ENCODE results near the gene RAVER1. TPM values are rescaled to one million over a fixed set of nuclear protein-coding genes. Genes with fewer than 3 reads are reported as not detected.
A peak's percentile ranks its signal among the peaks of the same experiment; 100 is the strongest.

RAVER1 gene
- total RNA-seq, 5 donors from 2014 or later (not counting 1 experiment from before 2014, with no cell fraction given), result 31.5 to 68.2 (median 61.2) TPM

DNA sequence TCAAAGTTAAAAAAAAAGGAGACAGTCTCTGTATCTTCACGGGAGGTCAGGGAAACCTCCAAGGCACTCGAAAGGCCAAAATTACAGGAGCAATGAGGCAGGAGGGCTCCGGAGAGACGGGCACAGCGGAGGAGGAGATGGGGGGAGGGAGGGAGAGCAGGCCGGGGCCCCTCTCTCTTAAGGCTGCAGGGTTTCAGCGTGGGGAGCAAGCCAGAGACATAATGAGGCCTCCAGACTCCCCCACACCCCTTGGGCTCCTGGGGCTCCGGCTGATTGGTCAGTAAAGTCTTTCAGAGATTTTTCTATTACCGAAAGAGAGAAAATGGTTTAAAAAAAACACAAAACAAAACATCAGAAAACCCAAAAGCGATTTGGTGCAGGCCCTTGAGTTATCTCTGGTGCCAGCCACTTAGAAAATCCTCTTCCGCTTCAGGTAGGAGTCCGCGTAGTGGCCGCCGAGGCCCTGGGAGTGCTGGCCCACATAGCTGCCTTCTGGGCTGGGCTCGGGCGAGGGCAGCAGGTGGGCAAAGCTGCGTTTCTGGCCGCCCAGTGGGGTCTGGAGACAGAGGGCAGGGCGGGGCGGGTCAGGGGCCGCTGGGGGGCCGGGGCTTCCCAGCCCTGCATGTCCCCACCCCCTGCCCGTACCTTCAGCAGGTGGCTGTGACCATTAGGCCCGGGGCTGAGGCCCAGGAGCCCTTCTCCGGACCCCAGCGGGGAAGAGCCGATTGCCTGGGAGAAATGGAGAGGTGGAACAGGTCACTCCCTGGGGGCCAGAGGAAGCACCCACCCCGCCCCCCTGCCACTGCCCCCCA lies 16.1 kb downstream of the RAVER1 start:
- DNase-seq, result no peak
- no peak overlapping the region for H3K27ac ChIP-seq (ENCODE audit: low read length)
- no peak for ATAC-seq (replicated peaks in 1 of 4)
- no peaks in the 10 kb centered on the region for H3K27me3 Mint-ChIP-seq
- H3K4me3 Mint-ChIP-seq, result peak overlapping the region in 2 of 3 donors; percentile 18 to 39
- H3K9me3 ChIP-seq, result no peaks in the 10 kb centered on the region
- peaks cover 5 to 16% of the 10 kb centered on the region in 2 experiments for H3K4me1 ChIP-seq (ENCODE audit: control insufficient read depth in 1 of 2, extremely low read depth in 1 of 2, insufficient read depth in 2 of 2, low read length in 2 of 2)
- H3K36me3 ChIP-seq (ENCODE audit: control insufficient read depth in 2 of 2, extremely low read depth in 1 of 2, insufficient read depth in 1 of 2, low read length in 1 of 2), result peaks cover 21 to 45% of the 10 kb centered on the region in 2 donors
- no peaks in the 10 kb centered on the region for H3K9me3 Mint-ChIP-seq
- H3K4me3 ChIP-seq (ENCODE audit: control insufficient read depth in 1 of 2, extremely low read depth in 1 of 2, low read length in 1 of 2), result no peak overlapping the region
- WGBS (ENCODE audit: insufficient coverage), result 93% methylated on average over 15 of the region's 29 CpGs
- POLR2A ChIA-PET, result interaction anchor here in 1 of 2 donors (0.6 kb wide), 1 partner anchor 150 kb away, joined by 3 read pairs; no protein-coding TSS in a partner anchor
- H3K27me3 ChIP-seq (replicated peaks in 1 of 2; ENCODE audit: control insufficient read depth in 2 of 2, extremely low read depth in 1 of 2, insufficient read depth in 2 of 2, low read length in 1 of 2), result no peaks in the 10 kb centered on the region
- peaks cover 14 to 22% (median 17%) of the 10 kb centered on the region in 3 donors for H3K4me1 Mint-ChIP-seq
- CTCF ChIA-PET, result no interaction called here
- H3K36me3 Mint-ChIP-seq, result peaks cover 19% of the 10 kb centered on the region
- H3K27ac Mint-ChIP-seq, result no peak overlapping the region

DNA sequence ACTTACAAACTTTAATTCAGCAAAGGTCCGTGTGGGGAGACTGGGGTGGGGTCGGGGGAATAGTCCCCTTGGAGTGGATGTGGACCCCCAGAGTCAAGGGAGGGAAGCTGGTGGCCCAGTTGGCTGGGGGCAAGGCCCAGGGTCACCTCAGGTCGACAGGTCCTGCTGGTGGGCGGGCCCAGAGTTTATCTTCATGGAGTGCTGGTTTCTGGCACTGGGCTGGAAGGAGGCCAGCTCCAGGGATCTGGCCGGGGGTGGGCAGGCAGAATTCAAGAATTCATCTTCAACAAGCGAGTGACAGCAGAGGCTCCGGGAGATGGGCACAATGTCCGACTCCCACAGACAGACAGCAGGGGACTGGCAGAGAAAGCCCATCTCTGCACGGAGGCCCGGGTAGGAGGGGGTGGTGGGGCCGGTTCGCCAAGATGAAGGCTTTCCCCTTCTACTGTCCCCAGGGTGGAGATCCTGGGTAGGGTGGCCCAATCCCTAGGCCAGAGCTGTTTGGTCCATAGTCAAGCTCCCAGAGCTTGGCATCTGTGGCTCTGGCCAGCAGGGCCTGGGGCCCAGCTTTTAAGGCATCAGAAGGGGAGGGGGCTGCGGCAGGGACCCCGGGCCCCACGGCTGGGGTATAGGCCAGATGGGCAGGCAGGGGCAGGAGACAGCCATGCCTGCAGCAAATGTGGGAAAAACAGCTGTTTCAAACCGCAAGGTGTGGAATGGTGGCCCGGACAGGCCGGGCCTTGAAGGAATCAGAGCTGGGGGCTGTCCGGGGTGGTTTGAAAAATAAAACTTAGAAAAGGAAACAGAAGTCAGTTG lies 16.9 kb downstream of the RAVER1 start:
- H3K4me3 ChIP-seq (ENCODE audit: control insufficient read depth in 1 of 2, extremely low read depth in 1 of 2, low read length in 1 of 2), result no peak overlapping the region
- ATAC-seq (replicated peaks in 1 of 4), result peak in 2 of 4 experiments; percentile 1 to 2
- peaks cover 17 to 37% of the 10 kb centered on the region in 2 donors for H3K36me3 ChIP-seq (ENCODE audit: control insufficient read depth in 2 of 2, extremely low read depth in 1 of 2, insufficient read depth in 1 of 2, low read length in 1 of 2)
- Mint-ChIP-seq H3K4me3 (peak overlapping the region; percentile 84 to 91 (median 88)), H3K27me3 (no peaks in the 10 kb centered on the region), H3K27ac (peak overlapping the region; percentile 78 to 83), H3K4me1 (peaks cover 14 to 22% (median 17%) of the 10 kb centered on the region in 3 donors), H3K9me3 (no peaks in the 10 kb centered on the region), H3K36me3 (peaks cover 11% of the 10 kb centered on the region)
- H3K27me3 ChIP-seq (replicated peaks in 1 of 2; ENCODE audit: control insufficient read depth in 2 of 2, extremely low read depth in 1 of 2, insufficient read depth in 2 of 2, low read length in 1 of 2), result no peaks in the 10 kb centered on the region
- no peaks in the 10 kb centered on the region for H3K9me3 ChIP-seq
- ChIA-PET CTCF (no interaction called here), POLR2A (no interaction called here)
- H3K27ac ChIP-seq (ENCODE audit: low read length), result peak overlapping the region; percentile 53
- 86% methylated on average over 17 of the region's 19 CpGs for WGBS (ENCODE audit: insufficient coverage)
- no peak for DNase-seq
- H3K4me1 ChIP-seq (ENCODE audit: control insufficient read depth in 1 of 2, extremely low read depth in 1 of 2, insufficient read depth in 2 of 2, low read length in 2 of 2), result peaks cover 5 to 16% of the 10 kb centered on the region in 2 experiments

DNA sequence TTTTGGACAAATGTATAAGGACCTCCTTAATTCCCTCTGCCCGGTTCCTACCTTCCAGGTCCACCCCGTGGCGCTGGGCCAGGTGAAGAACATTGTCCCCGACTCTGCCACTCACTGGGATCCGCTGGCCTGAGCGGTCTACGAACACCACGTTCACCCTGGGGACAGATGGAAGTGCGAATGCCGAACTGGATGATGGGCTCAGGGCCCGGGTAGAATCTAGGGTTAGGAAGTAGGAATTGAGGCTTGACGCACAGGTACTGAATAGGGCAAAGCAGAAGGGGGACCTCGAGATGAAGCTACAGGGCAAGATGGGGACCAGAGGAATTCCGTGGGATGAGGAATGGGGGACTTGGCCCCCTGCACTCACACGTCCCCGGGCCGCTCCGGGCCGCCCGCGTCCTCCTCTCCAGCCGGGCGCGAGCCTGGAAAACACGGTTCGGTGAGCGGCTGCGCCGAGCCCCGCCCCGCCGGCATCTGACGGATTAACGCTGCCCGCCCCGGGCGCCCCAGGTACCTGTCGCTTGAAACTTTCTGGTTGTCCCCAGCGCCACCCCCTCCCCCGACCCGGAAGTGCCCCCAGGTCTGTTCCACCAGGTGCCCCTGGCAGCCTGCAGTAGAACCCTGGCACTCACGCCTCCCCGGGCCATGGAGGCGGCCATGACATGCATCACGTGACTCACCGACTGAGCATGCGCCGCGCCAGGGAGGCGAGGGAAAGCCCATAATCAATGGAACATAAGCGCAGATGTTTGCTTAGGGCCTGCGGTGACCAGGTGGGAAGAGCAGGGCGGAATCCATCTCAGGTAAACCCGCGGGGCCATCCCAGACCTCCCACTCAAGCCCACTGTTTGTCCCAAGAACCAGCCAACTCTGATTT lies 17.8 kb downstream of the RAVER1 start, which contains the start of gene FDX2:
Gene FDX2 (minus strand): TSS at position 681 of the 880 bp plus-strand sequence. CDS start 19 bp downstream, at position 662.
- Histone ChIP-seq H3K27ac (ENCODE audit: low read length) (peak within 1 kb of the TSS; percentile 53), H3K9me3 (no peaks in the 10 kb centered on the region), H3K27me3 (replicated peaks in 1 of 2; ENCODE audit: control insufficient read depth in 2 of 2, extremely low read depth in 1 of 2, insufficient read depth in 2 of 2, low read length in 1 of 2) (no peaks in the 10 kb centered on the region), H3K4me3 (ENCODE audit: control insufficient read depth in 1 of 2, extremely low read depth in 1 of 2, low read length in 1 of 2) (peak within 1 kb of the TSS; percentile 78 to 81), H3K4me1 (ENCODE audit: control insufficient read depth in 1 of 2, extremely low read depth in 1 of 2, insufficient read depth in 2 of 2, low read length in 2 of 2) (peaks cover 5 to 16% of the 10 kb centered on the region in 2 experiments), H3K36me3 (ENCODE audit: control insufficient read depth in 2 of 2, extremely low read depth in 1 of 2, insufficient read depth in 1 of 2, low read length in 1 of 2) (peaks cover 11 to 28% of the 10 kb centered on the region in 2 donors)
- WGBS (ENCODE audit: insufficient coverage), result 3% methylated on average over 52 of the region's 55 CpGs
- peaks cover 11% of the 10 kb centered on the region for H3K36me3 Mint-ChIP-seq
- H3K27me3 Mint-ChIP-seq, result no peaks in the 10 kb centered on the region
- H3K27ac Mint-ChIP-seq, result peak within 1 kb of the TSS; percentile 78 to 83
- H3K9me3 Mint-ChIP-seq, result no peaks in the 10 kb centered on the region
- CTCF ChIA-PET, result no interaction called here
- H3K4me3 Mint-ChIP-seq, result peak within 1 kb of the TSS; percentile 84 to 91 (median 88)
- POLR2A ChIA-PET, result no interaction called here
- ATAC-seq (replicated peaks in 1 of 4), result peak; percentile 89 to 93 (median 90)
- peak; percentile 78 to 94 (median 88) for DNase-seq
- peaks cover 14 to 22% (median 17%) of the 10 kb centered on the region in 3 donors for H3K4me1 Mint-ChIP-seq

DNA sequence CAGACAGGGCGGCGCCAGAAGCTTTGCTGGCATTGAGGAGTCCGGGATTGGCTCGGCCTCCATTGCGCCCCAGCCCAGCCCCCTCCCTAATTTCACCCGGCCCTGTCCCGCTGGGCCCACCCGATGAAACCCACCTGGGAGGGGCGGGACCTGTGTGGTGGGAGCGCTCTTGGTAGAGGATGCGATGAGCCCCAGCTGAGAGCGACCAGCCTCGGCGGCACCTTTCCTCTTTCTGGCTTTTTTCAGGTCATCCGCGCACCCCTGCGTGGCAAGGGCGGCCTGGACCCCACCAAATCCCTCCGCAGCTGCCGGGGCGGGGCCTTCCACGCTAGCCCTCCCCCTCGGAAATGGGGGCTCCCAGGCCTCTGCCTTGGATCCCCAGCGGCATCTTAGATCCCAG lies 23.9 kb downstream of the RAVER1 start, which contains the start of gene ZGLP1:
Gene ZGLP1 (minus strand): TSS at position 393 of the 400 bp plus-strand sequence.
- Mint-ChIP-seq H3K27ac (no peak within 1 kb of the TSS), H3K36me3 (no peaks in the 10 kb centered on the region), H3K9me3 (no peaks in the 10 kb centered on the region), H3K27me3 (no peaks in the 10 kb centered on the region), H3K4me1 (peaks cover 1 to 3% (median 3%) of the 10 kb centered on the region in 3 donors), H3K4me3 (no peak within 1 kb of the TSS)
- Histone ChIP-seq H3K4me1 (ENCODE audit: control insufficient read depth in 1 of 2, extremely low read depth in 1 of 2, insufficient read depth in 2 of 2, low read length in 2 of 2) (no peaks in the 10 kb centered on the region), H3K27me3 (replicated peaks in 1 of 2; ENCODE audit: control insufficient read depth in 2 of 2, extremely low read depth in 1 of 2, insufficient read depth in 2 of 2, low read length in 1 of 2) (no peaks in the 10 kb centered on the region), H3K4me3 (ENCODE audit: control insufficient read depth in 1 of 2, extremely low read depth in 1 of 2, low read length in 1 of 2) (no peak within 1 kb of the TSS), H3K9me3 (no peaks in the 10 kb centered on the region), H3K27ac (ENCODE audit: low read length) (no peak within 1 kb of the TSS), H3K36me3 (ENCODE audit: control insufficient read depth in 2 of 2, extremely low read depth in 1 of 2, insufficient read depth in 1 of 2, low read length in 1 of 2) (peaks cover 0 to 5% of the 10 kb centered on the region in 2 donors)
- ATAC-seq (replicated peaks in 1 of 4), result no peak
- POLR2A ChIA-PET, result interaction anchor here in 1 of 2 donors (0.6 kb wide), 1 partner anchor 786 kb away, joined by 5 read pairs; no protein-coding TSS in a partner anchor
- 88% methylated on average over 3 of the region's 24 CpGs for WGBS (ENCODE audit: insufficient coverage)
- no peak for DNase-seq
- CTCF ChIA-PET, result no interaction called here

DNA sequence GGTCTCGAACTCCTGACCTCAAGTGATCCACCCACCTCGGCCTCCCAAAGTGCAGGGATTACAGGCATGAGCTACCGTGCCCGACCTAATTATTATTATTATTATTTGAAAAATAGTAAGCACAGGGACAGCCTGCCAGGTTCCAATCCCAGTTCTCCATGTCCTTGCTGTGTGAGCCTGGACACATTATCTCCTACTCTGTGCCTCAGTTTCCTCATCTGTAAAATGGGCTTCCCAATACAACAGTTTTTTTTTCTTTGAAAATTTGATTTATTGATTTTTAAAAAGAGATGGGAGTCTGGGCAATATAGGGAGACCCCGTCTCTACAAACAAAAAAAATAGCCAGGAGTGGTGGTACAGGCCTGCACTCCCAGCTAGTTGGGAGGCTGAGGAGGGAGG lies 27.0 kb downstream of the RAVER1 start:
- H3K27ac Mint-ChIP-seq, result no peak overlapping the region
- ChIA-PET CTCF (no interaction called here), POLR2A (no interaction called here)
- peaks cover 0 to 5% of the 10 kb centered on the region in 2 experiments for H3K27me3 ChIP-seq (replicated peaks in 1 of 2; ENCODE audit: control insufficient read depth in 2 of 2, extremely low read depth in 1 of 2, insufficient read depth in 2 of 2, low read length in 1 of 2)
- no peak overlapping the region for H3K4me3 ChIP-seq (ENCODE audit: control insufficient read depth in 1 of 2, extremely low read depth in 1 of 2, low read length in 1 of 2)
- no peak overlapping the region for H3K27ac ChIP-seq (ENCODE audit: low read length)
- no peaks in the 10 kb centered on the region for H3K9me3 Mint-ChIP-seq
- no peaks in the 10 kb centered on the region for H3K27me3 Mint-ChIP-seq
- no peak overlapping the region for H3K4me3 Mint-ChIP-seq
- no peak for DNase-seq
- 80% methylated on average over 1 of the region's 5 CpGs for WGBS (ENCODE audit: insufficient coverage)
- H3K4me1 ChIP-seq (ENCODE audit: control insufficient read depth in 1 of 2, extremely low read depth in 1 of 2, insufficient read depth in 2 of 2, low read length in 2 of 2), result no peaks in the 10 kb centered on the region
- H3K4me1 Mint-ChIP-seq, result no peaks in the 10 kb centered on the region
- no peaks in the 10 kb centered on the region for H3K9me3 ChIP-seq
- no peaks in the 10 kb centered on the region for H3K36me3 Mint-ChIP-seq
- ATAC-seq (replicated peaks in 1 of 4), result no peak
- peaks cover 0 to 5% of the 10 kb centered on the region in 2 donors for H3K36me3 ChIP-seq (ENCODE audit: control insufficient read depth in 2 of 2, extremely low read depth in 1 of 2, insufficient read depth in 1 of 2, low read length in 1 of 2)
